HepG2 (cell line): ENCODE results near the gene EHD4. TPM values are rescaled to one million over a fixed set of nuclear protein-coding genes. Genes with fewer than 3 reads are reported as not detected.

Experiments
- ATF7 ChIP-seq, 2 experiments: fragments of 450-650 bp in 1 of 2; sonication (generic) in 1 of 2; formaldehyde crosslinking in 1 of 2; IDR thresholded peaks; 2 replicates each; pipeline versions ENCODE4 v1.4.0 to v1.6.1; 2016 to 2020; ENCODE audit warnings: antibody characterized with exemption in 1 of 2, mild to moderate bottlenecking in 1 of 2, missing genetic modification reagents in 1 of 2
- CEBPB ChIP-seq: IDR thresholded peaks from 2 replicates; pipeline ENCODE4 v1.6.1; 2011; ENCODE audit warnings: low read depth, low read length, improper control_type of control experiment, borderline replicate concordance
- CREB1 ChIP-seq, 2 experiments: fragments of 450-650 bp in 1 of 2; IDR thresholded peaks; 2 replicates each; pipeline ENCODE4 v1.6.1; 2016 to 2017; ENCODE audit warnings: control low read depth in 1 of 2, mild to moderate bottlenecking in 1 of 2, missing compliant biosample characterization in 1 of 2, missing genetic modification characterization in 1 of 2
- CTCF ChIP-seq: sonication (generic); formaldehyde crosslinking; IDR thresholded peaks from 2 replicates; pipeline ENCODE4 v1.5.0; 2020; ENCODE audit warnings: mild to moderate bottlenecking, missing genetic modification reagents, moderate library complexity
- DNMT1 ChIP-seq: sonication (generic); formaldehyde crosslinking; IDR thresholded peaks from 2 replicates; pipeline ENCODE4 v1.5.1; 2020; ENCODE audit warnings: mild to moderate bottlenecking, missing genetic modification reagents
- EED ChIP-seq: sonication (generic); formaldehyde crosslinking; IDR thresholded peaks from 2 replicates; pipeline ENCODE4 v1.5.0; 2020; ENCODE audit warnings: mild to moderate bottlenecking, missing genetic modification reagents
- FOXP1 ChIP-seq, 2 experiments: fragments of 450-650 bp in 1 of 2; IDR thresholded peaks; 2 replicates each; pipeline ENCODE4 v1.6.1; 2017 to 2018; ENCODE audit warnings: antibody characterized with exemption in 1 of 2
- GATAD2A ChIP-seq: IDR thresholded peaks from 2 replicates; pipeline ENCODE4 v1.6.1; 2016
- MED13 ChIP-seq: sonication (generic); formaldehyde crosslinking; IDR thresholded peaks from 2 replicates; pipeline ENCODE4 v1.5.0; 2020; ENCODE audit warnings: missing genetic modification reagents
- NFRKB ChIP-seq: fragments of 450-650 bp; IDR thresholded peaks from 2 replicates; pipeline ENCODE4 v1.6.1; 2017
- PHF5A ChIP-seq: IDR thresholded peaks from one replicate; pipeline ENCODE4 v1.6.1; 2018; ENCODE audit warnings: low read depth, missing genetic modification reagents; ENCODE audit not compliant: unreplicated experiment
- REPIN1 ChIP-seq: sonication (generic); formaldehyde crosslinking; IDR thresholded peaks from 2 replicates; pipeline ENCODE4 v1.8.0; 2022; ENCODE audit warnings: missing genetic modification reagents, low read depth, mild to moderate bottlenecking, borderline replicate concordance
- RERE ChIP-seq: IDR thresholded peaks from 2 replicates; pipeline ENCODE4 v1.6.1; 2016; ENCODE audit warnings: low read depth, missing genetic modification reagents, missing compliant biosample characterization
- TBX2 ChIP-seq: sonication (generic); formaldehyde crosslinking; IDR thresholded peaks from 2 replicates; pipeline ENCODE4 v1.5.0; 2020; ENCODE audit warnings: missing genetic modification reagents, mild to moderate bottlenecking, borderline replicate concordance
- TEAD3 ChIP-seq: optimal IDR thresholded peaks from 2 replicates; pipeline ENCODE3; 2016; ENCODE audit warnings: borderline replicate concordance
- YEATS2 ChIP-seq: sonication (generic); formaldehyde crosslinking; IDR thresholded peaks from 2 replicates; pipeline ENCODE4 v1.4.0; 2020; ENCODE audit warnings: missing genetic modification reagents, borderline replicate concordance
- ZBTB8A ChIP-seq: sonication (generic); formaldehyde crosslinking; IDR thresholded peaks from 2 replicates; pipeline ENCODE4 v1.4.0; 2020; ENCODE audit warnings: mild to moderate bottlenecking, low read depth, missing genetic modification reagents, borderline replicate concordance
- ZKSCAN1 ChIP-seq: fragments of 150-350 bp; IDR thresholded peaks from 2 replicates; pipeline ENCODE4 v1.6.1; 2014; ENCODE audit warnings: low read length
- ZNF17 ChIP-seq: sonication (generic); formaldehyde crosslinking; IDR thresholded peaks from 2 replicates; pipeline ENCODE4 v1.5.0; 2020; ENCODE audit warnings: mild to moderate bottlenecking, missing genetic modification reagents
- ZNF335 ChIP-seq: sonication (generic); formaldehyde crosslinking; IDR thresholded peaks from 2 replicates; pipeline ENCODE4 v1.4.0; 2020; ENCODE audit warnings: missing genetic modification reagents
- ZNF839 ChIP-seq: sonication (generic); formaldehyde crosslinking; IDR thresholded peaks from 2 replicates; pipeline ENCODE4 v1.4.0; 2020; ENCODE audit warnings: missing genetic modification reagents, mild to moderate bottlenecking, borderline replicate concordance
- polyA plus RNA-seq, 8 experiments: library from polyadenylated mRNA; depleted of rRNA in 3 of 8; stranded (reverse) in 7 of 8; unstranded in 1 of 8; fragments of >200 nt; fragmentation: Illumina TruSeq in 4 of 8; extraction: Trizol in 4 of 8; gene quantifications; 2 replicates each; pipeline versions ENCODE4 v1.2.1 to v1.2.3, GENCODE V29; 2011 to 2016; ENCODE audit warnings: low read depth in 4 of 8, missing spikeins in 1 of 8, mixed read lengths in 1 of 8; ENCODE audit not compliant: insufficient read depth in 1 of 8
- total RNA-seq, 5 experiments: library from RNA; depleted of rRNA; stranded (reverse); fragments of >200 nt; fragmentation: Illumina TruSeq; extraction: Trizol; gene quantifications; 2 replicates each; pipeline ENCODE4 v1.2.3, GENCODE V29; 2016; ENCODE audit warnings: low read depth in 1 of 5
- TF ChIP-seq, protein P1 (sequence below): sonication (generic); formaldehyde crosslinking; IDR thresholded peaks from 2 replicates; pipeline ENCODE4 v1.5.0; 2020; ENCODE audit warnings: mild to moderate bottlenecking, missing genetic modification reagents, borderline replicate concordance

EHD4 gene
- total and polyA plus RNA-seq, 2 of the 13 experiments (the other 11 are each of a cell fraction or from before 2014, with no cell fraction given): 3.1 to 4.8 TPM

- TF ChIP-seq TBX2 (CRISPR knock-in tag) (0 out of 2 replicates have a peak, but pooled peaks have one; percentile 31), EED (CRISPR knock-in tag) (no peak), DNMT1 (CRISPR knock-in tag) (no peak), YEATS2 (CRISPR knock-in tag) (no peak), CTCF (CRISPR knock-in tag) (no peak), CEBPB (peak; percentile 43; the same call in 1 of the 2 replicates), NFRKB (no peak), ATF7 (IDR thresholded peaks at IDR 0.05) (no peak), ATF7 (CRISPR knock-in tag; IDR thresholded peaks at IDR 0.05) (no peak), CREB1 (IDR thresholded peaks at IDR 0.05) (no peak), CREB1 (CRISPR knock-in tag; IDR thresholded peaks at IDR 0.05) (peak; percentile 31; the same call in 1 of the 2 replicates), MED13 (CRISPR knock-in tag) (no peak), ZNF839 (CRISPR knock-in tag) (no peak), ZNF17 (CRISPR knock-in tag) (no peak), ZBTB8A (no peak), PHF5A (CRISPR knock-in tag) (peak; percentile 37), ZKSCAN1 (no peak), GATAD2A (CRISPR knock-in tag) (peak; percentile 66), RERE (CRISPR knock-in tag) (peak; percentile 83; the same call in 1 of the 2 replicates), FOXP1 (IDR thresholded peaks at IDR 0.05) (no peak), FOXP1 (CRISPR knock-in tag; IDR thresholded peaks at IDR 0.05) (peak; percentile 55; the same call in 1 of the 2 replicates), REPIN1 (CRISPR knock-in tag) (peak; percentile 32; the same call in 1 of the 2 replicates), ZNF335 (CRISPR knock-in tag) (no peak), TEAD3 (CRISPR knock-in tag) (peak; percentile 95)
- TF ChIP-seq, protein P1, sequence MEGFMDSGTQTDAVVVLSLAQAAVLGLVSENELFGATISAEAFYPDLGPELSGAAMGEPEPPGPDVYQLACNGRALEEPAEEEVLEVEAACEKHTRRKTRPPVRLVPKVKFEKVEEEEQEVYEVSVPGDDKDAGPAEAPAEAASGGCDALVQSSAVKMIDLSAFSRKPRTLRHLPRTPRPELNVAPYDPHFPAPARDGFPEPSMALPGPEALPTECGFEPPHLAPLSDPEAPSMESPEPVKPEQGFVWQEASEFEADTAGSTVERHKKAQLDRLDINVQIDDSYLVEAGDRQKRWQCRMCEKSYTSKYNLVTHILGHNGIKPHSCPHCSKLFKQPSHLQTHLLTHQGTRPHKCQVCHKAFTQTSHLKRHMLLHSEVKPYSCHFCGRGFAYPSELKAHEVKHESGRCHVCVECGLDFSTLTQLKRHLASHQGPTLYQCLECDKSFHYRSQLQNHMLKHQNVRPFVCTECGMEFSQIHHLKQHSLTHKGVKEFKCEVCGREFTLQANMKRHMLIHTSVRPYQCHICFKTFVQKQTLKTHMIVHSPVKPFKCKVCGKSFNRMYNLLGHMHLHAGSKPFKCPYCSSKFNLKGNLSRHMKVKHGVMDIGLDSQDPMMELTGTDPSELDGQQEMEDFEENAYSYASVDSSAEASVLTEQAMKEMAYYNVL (CRISPR knock-in tag): no peak
Observed at GRCh38 chr15:41928100-41928499, 44.3 kb downstream of the EHD4 start (continued).
